ENCODE results near the gene PHLPP1.

The PHLPP1 gene

DNA sequence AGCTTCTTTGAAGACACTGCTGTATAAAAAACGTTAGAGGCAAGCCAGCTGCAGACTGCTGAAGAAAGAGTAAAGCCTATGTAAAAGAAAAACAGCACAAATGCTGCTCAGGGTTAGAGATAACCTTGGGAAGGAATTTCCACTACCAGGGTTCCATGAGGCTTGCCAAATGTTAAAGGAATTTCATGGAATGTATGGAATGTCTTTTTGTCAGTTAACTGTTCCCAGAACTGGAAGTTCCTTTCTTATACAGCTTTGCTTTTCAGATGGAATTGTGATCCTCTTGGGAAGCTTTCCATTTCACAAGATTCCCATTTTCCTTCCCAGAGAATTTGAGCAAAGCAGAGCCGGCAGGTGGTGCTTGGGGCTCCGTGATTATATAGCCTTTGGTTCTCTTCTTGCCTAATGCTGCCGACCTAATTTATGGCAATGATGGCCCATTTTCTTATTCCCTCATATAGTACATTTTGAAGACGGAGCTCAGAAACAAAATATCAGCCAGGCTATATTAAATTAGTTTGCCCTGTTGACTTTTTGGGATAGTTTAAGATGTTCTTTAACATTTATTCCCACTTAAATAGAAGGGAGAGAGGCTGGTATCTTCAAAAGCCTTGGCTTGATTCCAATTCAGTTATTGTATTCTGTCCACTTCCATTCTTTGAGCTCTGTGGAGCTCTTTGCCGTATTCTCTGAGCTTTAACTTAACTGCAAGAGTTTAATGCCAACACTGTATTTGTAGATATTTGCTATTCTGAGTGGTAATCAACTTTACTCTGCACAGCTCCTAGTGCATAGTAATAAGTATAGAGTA is 162.3 kb downstream of the PHLPP1 start:
- Histone ChIP-seq H3K79me2 (peaks cover 2% of the 10 kb centered on the region), H3K36me3 (ENCODE audit: control insufficient read depth, insufficient read depth, low read length) (no peaks in the 10 kb centered on the region), H3K4me2 (ENCODE audit: low read length) (no peak overlapping the region), H3K4me1 (no peaks in the 10 kb centered on the region), H3K9me3 (ENCODE audit: control insufficient read depth, low read length) (no peaks in the 10 kb centered on the region), H3K9ac (no peak overlapping the region), H3K4me3 (ENCODE audit: low read depth, low read length) (no peak overlapping the region), H3K27me3 (ENCODE audit: control insufficient read depth, insufficient read depth, low read length) (no peaks in the 10 kb centered on the region), H3K27ac (no peak overlapping the region), H2AFZ (no peak overlapping the region)
- TF ChIP-seq, protein P1, sequence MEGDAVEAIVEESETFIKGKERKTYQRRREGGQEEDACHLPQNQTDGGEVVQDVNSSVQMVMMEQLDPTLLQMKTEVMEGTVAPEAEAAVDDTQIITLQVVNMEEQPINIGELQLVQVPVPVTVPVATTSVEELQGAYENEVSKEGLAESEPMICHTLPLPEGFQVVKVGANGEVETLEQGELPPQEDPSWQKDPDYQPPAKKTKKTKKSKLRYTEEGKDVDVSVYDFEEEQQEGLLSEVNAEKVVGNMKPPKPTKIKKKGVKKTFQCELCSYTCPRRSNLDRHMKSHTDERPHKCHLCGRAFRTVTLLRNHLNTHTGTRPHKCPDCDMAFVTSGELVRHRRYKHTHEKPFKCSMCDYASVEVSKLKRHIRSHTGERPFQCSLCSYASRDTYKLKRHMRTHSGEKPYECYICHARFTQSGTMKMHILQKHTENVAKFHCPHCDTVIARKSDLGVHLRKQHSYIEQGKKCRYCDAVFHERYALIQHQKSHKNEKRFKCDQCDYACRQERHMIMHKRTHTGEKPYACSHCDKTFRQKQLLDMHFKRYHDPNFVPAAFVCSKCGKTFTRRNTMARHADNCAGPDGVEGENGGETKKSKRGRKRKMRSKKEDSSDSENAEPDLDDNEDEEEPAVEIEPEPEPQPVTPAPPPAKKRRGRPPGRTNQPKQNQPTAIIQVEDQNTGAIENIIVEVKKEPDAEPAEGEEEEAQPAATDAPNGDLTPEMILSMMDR (IDR thresholded peaks at IDR 0.05) = no peak

- TF ChIP-seq, protein P1 (IDR thresholded peaks at IDR 0.05) = no peak
- Histone ChIP-seq H2AFZ (no peak overlapping the region), H3K4me3 (ENCODE audit: low read depth, low read length) (no peak overlapping the region), H3K27ac (no peak overlapping the region), H3K79me2 (peaks cover 2% of the 10 kb centered on the region), H3K9ac (no peak overlapping the region), H3K36me3 (ENCODE audit: control insufficient read depth, insufficient read depth, low read length) (no peaks in the 10 kb centered on the region), H3K9me3 (ENCODE audit: control insufficient read depth, low read length) (no peaks in the 10 kb centered on the region), H3K4me1 (no peaks in the 10 kb centered on the region), H3K27me3 (ENCODE audit: control insufficient read depth, insufficient read depth, low read length) (no peaks in the 10 kb centered on the region), H3K4me2 (ENCODE audit: low read length) (no peak overlapping the region)
These were observed 163.0 kb downstream of the PHLPP1 start for GRCh38 chr18:62878305-62878704.

GRCh38 chr18:62880034-62880433 is 164.7 kb downstream of the PHLPP1 start:
- Histone ChIP-seq H3K4me2 (ENCODE audit: low read length) (no peak overlapping the region), H3K4me3 (ENCODE audit: low read depth, low read length) (no peak overlapping the region), H2AFZ (no peak overlapping the region), H3K36me3 (ENCODE audit: control insufficient read depth, insufficient read depth, low read length) (no peaks in the 10 kb centered on the region), H3K9ac (no peak overlapping the region), H3K27me3 (ENCODE audit: control insufficient read depth, insufficient read depth, low read length) (no peaks in the 10 kb centered on the region), H3K9me3 (ENCODE audit: control insufficient read depth, low read length) (no peaks in the 10 kb centered on the region), H3K4me1 (no peaks in the 10 kb centered on the region), H3K79me2 (peaks cover 2% of the 10 kb centered on the region), H3K27ac (no peak overlapping the region)
- TF ChIP-seq, protein P1 (IDR thresholded peaks at IDR 0.05) = no peak

GRCh38 chr18:62880673-62881364 is 165.5 kb downstream of the PHLPP1 start:
- Histone ChIP-seq H3K79me2 (peaks cover 2% of the 10 kb centered on the region), H3K27ac (no peak overlapping the region), H3K36me3 (ENCODE audit: control insufficient read depth, insufficient read depth, low read length) (no peaks in the 10 kb centered on the region), H3K9me3 (ENCODE audit: control insufficient read depth, low read length) (no peaks in the 10 kb centered on the region), H2AFZ (no peak overlapping the region), H3K4me3 (ENCODE audit: low read depth, low read length) (no peak overlapping the region), H3K9ac (no peak overlapping the region), H3K4me1 (no peaks in the 10 kb centered on the region), H3K27me3 (ENCODE audit: control insufficient read depth, insufficient read depth, low read length) (no peaks in the 10 kb centered on the region), H3K4me2 (ENCODE audit: low read length) (no peak overlapping the region)
- TF ChIP-seq, protein P1 (IDR thresholded peaks at IDR 0.05) = no peak
